Right atrium auricular region (tissue), 2 donors: Measurements from ENCODE around the gene PRAMEF20. TPM values are rescaled to one million over a fixed set of nuclear protein-coding genes. Genes with fewer than 3 reads are reported as not detected.
"Not testable (repeated sequence)": the region's sequence is repeated elsewhere in the genome, so short reads cannot be mapped to it uniquely, and the experiment has no call there.

Experiments used
- DNase-seq: peaks from one replicate; pipeline ENCODE4 v3.0.0-alpha.2; 2019; ENCODE audit warnings: low spot score
- H3K27ac ChIP-seq, 2 donors: fragments of 200-600 bp; sonication (generic); 1 replicate in 1 of 2; 2 replicates in 1 of 2; pipeline ENCODE4 v1.5.1; 2016 to 2019
- H3K27me3 ChIP-seq, 2 donors: fragments of 200-600 bp; sonication (generic); one replicate each; pipeline versions ENCODE4 v1.5.1 to v1.6.0; 2017 to 2019
- H3K36me3 ChIP-seq: fragments of 200-600 bp; sonication (generic); one replicate; pipeline ENCODE4 v1.5.1; 2016
- H3K4me1 ChIP-seq, 2 donors: fragments of 200-600 bp; sonication (generic); one replicate each; pipeline versions ENCODE4 v1.5.1 to v1.6.0; 2017 to 2019
- H3K4me3 ChIP-seq, 2 donors: fragments of 200-600 bp; sonication (generic); 1 replicate in 1 of 2; 2 replicates in 1 of 2; pipeline ENCODE4 v1.5.1; 2017 to 2019; ENCODE audit warnings: mild to moderate bottlenecking in 1 of 2, moderate library complexity in 1 of 2
- H3K9me3 ChIP-seq, 2 donors: fragments of 200-600 bp; sonication (generic); one replicate each; pipeline ENCODE4 v1.5.1; 2019
- CTCF ChIP-seq, 2 donors: fragments of 200-600 bp; sonication (generic); IDR thresholded peaks; one replicate each; pipeline ENCODE4 v1.5.1; 2019; ENCODE audit warnings: antibody characterized with exemption in 2 of 2
- total RNA-seq, 2 donors: library from RNA; depleted of rRNA; stranded (reverse); fragments of >200 nt; gene quantifications; one replicate each; pipeline ENCODE4 v1.1.0, GENCODE V29; 2016

The PRAMEF20 gene
- total RNA-seq, 2 donors from 2014 or later: not detected

DNA sequence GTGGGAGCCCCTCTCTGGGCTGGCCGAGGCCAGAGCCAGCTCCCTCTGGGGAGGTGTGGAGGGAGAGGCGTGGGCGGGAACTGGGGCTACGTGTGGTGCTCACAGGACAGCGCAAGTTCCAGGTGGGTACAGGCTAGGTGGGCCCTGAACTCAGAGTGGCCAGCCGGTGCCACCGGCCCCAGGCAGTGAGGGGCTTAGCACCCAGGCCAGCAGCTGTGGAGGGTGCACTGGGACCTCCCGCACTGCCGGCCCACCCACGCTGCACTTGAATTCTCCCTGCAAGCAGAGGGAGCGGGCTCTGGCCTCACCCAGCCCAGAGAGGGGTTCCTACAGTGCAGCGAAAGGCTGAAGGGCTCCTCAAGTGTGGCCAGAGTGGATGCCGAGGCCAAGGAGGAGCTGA is 20.2 kb downstream of the PRAMEF20 start:
- Histone ChIP-seq H3K4me1 (no peaks in the 10 kb centered on the region), H3K27ac (no peak overlapping the region), H3K9me3 (no peaks in the 10 kb centered on the region), H3K36me3 (no peaks in the 10 kb centered on the region), H3K27me3 (no peaks in the 10 kb centered on the region), H3K4me3 (no peak overlapping the region)
- no peak for TF ChIP-seq CTCF (IDR thresholded peaks at IDR 0.05)
- DNase-seq: no peak

DNA sequence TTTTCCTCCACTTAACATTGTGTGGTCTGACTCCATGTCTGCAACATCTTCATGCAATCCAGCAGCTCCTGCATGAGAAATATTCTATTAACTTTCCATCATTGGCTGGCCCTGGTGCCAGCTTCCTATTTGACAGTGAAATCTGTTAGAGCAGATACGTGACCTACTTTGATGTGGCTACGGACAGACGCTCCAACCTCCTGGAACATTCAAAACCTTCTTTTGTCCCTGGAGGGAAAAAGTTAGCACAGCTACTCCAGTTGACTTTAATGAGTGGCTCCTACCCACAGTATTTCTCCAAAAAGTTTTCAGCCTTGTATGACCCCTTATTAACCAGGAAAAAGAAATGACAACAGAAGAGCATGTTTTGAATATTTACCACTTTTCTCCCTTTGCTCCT is 22.0 kb downstream of the PRAMEF20 start:
- Histone ChIP-seq H3K4me1 (no peaks in the 10 kb centered on the region), H3K4me3 (no peak overlapping the region), H3K27ac (no peak overlapping the region), H3K27me3 (no peaks in the 10 kb centered on the region), H3K36me3 (no peaks in the 10 kb centered on the region), H3K9me3 (no peaks in the 10 kb centered on the region)
- DNase-seq: no peak
- TF ChIP-seq CTCF (IDR thresholded peaks at IDR 0.05): no peak

DNA sequence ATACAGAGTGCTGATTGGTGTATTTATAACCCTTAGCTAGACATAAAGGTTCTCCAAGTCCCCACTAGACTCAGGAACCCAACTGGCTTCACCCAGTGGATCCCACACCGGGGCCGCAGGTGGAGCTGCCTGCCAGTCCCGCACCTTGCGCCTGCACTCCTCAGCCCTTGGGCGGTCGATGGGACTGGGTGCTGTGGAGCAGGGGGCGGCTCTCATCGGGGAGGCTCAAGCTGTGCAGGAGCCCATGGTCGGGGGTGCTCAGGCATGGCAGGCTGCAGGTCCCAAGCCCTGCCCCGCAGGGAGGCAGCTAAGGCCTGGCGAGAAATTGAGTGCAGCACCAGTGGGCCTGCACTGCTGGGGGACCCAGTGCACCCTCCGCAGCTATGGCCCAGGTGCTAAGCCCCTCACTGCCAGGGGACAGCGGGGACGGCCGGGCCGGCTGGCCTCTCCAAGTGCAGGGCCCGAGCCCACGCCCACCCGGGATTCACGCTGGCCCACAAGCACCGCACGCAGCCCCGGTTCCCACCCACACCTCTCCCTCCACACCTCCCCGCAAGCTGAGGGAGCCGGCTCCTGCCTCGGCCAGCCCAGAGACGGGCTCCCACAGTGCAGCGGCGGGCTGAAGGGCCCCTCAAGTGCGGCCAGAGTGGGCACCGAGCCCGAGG is 23.6 kb downstream of the PRAMEF20 start:
- H3K27ac ChIP-seq, H3K27me3 ChIP-seq, H3K9me3 ChIP-seq, H3K4me3 ChIP-seq, H3K36me3 ChIP-seq, H3K4me1 ChIP-seq, DNase-seq: not testable (repeated sequence)

DNA sequence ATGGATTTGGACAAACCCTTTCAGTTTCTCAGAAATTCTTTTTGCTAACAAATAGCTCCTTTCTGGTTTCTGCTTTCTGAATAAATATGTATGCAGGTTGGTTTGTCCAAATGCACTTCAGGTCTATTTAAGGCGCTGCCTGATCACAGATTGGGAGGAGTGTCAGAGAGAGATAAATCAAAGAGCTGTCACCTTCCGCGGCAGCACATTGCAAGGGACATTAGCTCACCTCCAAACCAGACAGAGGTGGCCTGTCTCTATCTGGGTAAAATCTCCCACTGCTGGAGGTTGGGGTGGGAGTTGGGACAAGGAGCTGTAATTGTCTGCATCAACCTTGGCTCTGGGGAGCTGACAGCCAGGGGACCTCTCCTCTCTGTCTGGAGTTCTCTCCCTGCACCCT is 25.2 kb downstream of the PRAMEF20 start:
- no peak for DNase-seq
- Histone ChIP-seq H3K27me3 (no peaks in the 10 kb centered on the region), H3K9me3 (no peaks in the 10 kb centered on the region), H3K27ac (no peak overlapping the region), H3K4me1 (no peaks in the 10 kb centered on the region), H3K36me3 (no peaks in the 10 kb centered on the region), H3K4me3 (no peak overlapping the region)
- TF ChIP-seq CTCF (IDR thresholded peaks at IDR 0.05): no peak

DNA sequence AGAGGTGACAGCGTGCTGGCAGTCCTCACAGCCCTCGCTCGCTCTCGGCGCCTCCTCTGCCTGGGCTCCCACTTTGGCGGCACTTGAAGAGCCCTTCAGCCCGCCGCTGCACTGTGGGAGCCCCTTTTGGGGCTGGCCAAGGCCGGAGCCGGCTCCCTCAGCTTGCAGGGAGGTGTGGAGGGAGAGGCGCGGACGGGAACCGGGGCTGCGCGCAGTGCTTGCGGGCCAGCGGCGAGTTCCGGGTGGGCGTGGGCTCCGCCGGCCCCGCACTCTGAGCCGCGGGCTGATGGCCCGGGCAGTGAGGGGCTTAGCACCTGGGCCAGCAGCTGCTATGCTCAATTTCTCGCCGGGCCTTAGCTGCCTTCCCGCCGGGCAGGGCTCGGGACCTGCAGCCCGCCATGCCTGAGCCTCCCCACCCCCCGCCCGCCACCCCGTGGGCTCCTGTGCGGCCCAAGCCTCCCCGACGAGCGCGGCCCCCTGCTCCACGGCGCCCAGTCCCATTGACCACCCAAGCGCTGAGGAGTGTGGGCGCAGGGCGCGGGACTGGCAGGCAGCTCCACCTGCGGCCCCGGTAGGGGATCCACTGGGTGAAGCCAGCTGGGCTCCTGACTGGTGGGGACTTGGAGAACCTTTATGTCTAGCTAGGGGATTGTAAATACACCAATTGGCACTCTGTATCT is 29.0 kb downstream of the PRAMEF20 start:
- H3K4me3 ChIP-seq, H3K27ac ChIP-seq, DNase-seq, H3K27me3 ChIP-seq, H3K9me3 ChIP-seq, H3K4me1 ChIP-seq, H3K36me3 ChIP-seq: not testable (repeated sequence)

DNA sequence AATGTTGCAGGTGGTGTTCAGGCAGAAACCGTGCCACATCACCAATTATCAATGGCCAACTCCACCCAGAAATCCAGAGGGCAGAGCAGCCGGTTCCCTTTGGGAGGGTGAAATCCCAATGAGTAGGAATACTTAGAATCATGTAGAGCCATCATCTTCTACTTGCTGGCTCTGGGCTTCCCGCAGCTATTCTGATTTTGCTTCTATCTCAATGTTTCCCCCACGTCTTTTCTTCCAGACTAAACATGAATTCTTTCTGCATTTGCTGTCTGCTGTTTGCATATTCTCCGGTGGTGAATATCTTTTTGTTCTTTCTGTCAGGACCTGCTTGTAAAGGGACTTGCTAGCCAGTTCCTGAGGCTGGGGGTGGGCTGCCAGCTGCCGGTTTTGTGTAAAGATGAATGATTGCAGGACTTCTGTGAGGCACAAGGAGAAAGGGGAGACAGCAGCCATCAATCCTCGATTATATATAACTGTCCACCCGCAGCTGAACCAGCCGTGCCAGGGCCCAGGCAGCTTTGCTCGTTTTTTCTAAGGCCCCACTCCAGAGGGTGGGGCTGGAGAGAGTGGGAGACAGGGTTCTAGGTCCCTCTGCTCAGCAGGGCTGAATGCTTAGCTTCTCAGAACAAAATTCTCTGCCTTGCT is 33.2 kb downstream of the PRAMEF20 start:
- Histone ChIP-seq H3K27me3 (no peaks in the 10 kb centered on the region), H3K4me1 (no peaks in the 10 kb centered on the region), H3K9me3 (no peaks in the 10 kb centered on the region), H3K36me3 (no peaks in the 10 kb centered on the region), H3K27ac (no peak overlapping the region), H3K4me3 (no peak overlapping the region)
- no peak for DNase-seq
- no peak for TF ChIP-seq CTCF (IDR thresholded peaks at IDR 0.05)
